GM21528 (cell line): Measurements from ENCODE around the gene FRMD4B.

Experiments
- ATAC-seq: cut with Tn5 transposase; IDR thresholded peaks from one replicate; pipeline ENCODE4 v1.9.1; 2021; ENCODE audit warnings: mild to moderate bottlenecking, moderate library complexity; ENCODE audit not compliant: unreplicated experiment, low FRiP score

FRMD4B gene

DNA sequence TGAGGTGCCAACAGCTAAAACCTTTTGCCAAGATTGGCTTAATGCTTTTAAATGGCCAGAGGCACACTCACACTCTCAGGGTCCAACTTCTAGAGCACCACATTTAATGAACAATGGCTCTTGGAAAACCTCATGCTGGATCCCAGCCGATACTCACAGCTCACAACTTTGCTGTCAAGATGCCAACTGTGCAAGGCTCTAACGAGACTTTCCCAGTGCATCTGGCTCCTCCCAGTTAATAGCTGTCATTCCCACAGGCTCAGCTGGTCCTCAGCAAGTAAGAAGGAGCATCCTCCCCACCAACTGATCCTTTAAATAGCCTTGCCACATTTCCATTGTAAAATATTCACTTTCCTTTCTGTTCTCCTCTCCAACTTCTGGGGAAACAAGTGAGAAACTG is 20.3 kb upstream of the FRMD4B start:
- no peak for ATAC-seq

DNA sequence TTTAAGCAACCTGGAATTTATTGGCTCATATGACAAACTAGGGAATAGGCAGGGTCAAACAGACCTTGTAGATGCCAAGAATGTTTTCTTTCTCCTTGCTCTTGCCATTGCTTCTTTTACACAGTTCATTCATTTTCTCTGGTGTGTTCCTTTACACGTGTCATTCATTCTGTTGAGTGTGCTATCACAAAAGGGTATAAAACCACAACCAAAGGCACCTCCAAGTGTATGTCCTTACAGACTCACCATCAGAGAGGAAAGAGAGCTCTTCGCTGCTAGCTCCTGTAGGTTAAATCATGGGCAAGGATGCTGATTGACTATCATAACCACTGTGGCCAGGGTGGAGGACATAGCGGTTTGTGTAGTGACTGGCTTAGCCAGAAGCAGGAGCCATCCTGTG is 19.2 kb upstream of the FRMD4B start:
- ATAC-seq = no peak

DNA sequence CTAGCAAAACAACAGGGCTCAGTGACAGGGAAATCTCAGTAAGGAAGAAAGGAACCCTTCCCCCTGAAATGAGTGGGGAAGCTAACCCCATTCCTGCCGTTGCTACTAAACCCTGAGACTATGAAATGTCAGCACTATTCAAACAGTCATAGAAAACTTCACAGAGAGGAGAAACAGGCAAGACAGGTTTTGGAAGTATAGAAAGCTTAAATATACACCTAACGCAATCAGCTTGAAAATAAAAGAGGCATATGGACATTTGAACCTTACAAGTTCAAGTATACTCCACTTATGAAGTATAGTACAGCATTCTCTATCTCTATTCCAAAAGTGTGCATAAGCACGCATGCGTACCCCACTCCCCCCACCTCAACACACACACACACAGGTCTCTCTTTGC is 17.6 kb upstream of the FRMD4B start:
- no peak for ATAC-seq

DNA sequence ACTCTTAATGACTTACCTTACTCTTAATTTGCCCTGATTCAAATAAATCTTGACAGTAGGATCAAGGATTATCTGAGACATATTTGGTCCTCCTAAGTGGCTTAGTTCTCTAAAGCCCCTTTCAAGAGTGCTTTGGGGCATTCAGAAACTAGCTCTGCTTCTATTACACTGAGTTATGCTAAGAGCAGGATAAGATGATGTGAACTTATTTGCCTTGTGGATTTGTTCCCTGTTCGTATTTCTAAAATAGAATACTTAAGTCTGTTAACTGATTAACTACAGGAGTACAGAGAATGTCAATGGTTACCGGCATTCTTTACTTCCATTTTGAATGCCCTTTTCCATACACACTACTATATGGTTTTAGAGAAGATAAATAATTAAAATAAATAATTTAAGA is 14.8 kb upstream of the FRMD4B start:
- ATAC-seq = no peak

DNA sequence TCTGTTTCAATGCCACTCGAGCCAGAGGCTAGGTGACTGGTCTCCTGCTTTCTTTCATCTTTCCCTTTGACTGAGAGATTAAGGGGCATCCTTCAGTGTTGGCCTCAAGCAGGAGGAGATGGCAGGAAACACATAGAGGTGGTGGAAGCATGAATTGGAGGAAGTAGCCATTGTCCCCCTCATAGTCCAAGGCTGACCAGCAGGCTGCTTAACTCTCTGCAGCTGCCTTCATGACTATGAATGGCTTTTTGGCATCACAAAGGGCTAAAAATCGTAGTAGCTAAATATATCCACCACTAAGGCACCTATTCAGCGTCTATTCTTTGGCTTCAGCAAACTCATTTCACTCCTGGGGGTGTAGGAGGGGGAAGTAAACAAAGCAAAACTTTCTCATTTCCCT is 7.0 kb upstream of the FRMD4B start:
- no peak for ATAC-seq

GRCh38 chr3:69392415-69392814 is 6.5 kb upstream of the FRMD4B start:
- no peak for ATAC-seq

- no peak for ATAC-seq
Observed at GRCh38 chr3:69391554-69391953, 5.7 kb upstream of the FRMD4B start.

DNA sequence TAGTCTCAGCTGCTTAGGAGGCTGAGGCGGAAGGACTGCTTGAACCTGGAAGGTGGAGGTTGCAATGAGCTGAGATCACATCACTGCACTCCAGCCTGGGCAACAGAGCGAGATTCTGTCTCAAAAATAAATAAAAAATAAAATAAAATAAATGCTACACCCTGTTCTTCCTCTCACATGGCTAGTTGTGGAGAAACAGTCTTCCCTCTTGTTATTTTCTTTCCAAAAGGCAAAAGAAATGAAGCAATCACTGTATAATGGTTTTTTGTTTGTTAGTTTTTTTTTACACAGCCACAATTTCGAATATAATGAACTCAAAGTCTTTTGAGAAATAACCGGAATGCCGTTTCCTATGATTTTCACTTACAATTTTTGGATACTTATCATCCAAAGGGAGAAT is 4.9 kb upstream of the FRMD4B start:
- no peak for ATAC-seq

DNA sequence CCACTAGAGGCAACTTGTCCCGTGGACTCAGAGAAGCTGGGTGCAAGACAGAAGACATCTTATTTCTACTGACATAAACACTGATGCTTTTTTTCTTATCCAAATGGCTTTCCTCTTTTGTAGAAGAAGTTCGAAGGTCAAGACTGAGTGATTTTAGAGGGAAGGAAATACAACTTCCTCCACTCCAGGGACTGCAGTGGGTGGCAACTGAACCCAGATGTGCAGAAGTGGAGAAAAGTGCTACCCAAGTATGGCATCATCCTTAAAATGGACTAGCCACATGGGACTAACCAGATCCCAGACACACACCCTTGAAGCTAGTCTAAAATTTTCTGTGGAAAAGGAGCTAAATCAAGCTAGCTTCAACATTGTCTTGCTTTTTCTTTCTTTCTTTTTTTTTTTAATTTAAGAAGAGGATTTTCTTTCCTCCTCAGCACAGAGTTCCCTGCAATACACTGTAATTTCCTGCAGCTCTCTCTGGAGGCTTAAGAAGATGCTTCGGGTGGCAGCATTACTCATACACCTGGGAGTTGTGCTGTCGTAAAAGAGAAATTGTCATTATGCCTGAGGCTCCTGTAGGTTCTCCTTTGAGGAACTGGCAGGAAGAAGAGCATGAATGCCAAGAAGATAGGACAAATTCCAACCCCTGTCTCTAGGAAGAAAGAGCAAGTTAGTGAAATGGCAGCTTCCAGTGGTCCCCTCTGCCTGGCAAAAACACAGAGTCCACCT is 3.8 kb upstream of the FRMD4B start:
- ATAC-seq = no peak

DNA sequence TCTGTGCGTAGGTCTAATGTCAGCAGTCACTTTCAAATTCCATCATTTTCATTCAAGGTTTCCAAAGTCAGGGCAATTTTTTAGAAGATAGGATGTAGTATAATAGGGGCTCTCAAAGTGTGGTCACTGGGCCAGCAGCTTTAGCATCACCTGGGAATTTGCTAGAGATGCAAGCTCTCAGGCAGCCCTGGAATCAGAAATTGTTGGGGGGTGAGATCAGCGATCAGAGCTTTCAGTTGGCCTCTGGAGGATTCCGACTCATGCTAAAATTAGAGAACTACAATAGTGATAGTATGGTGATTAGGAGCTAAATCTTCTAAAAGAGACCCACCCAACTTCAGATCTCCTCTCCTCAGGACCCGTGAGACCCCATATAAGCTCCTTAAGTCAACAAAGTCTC is 2.4 kb upstream of the FRMD4B start:
- no peak for ATAC-seq

GRCh38 chr3:69386556-69387385 is 883 bp upstream of the FRMD4B start:
- ATAC-seq = no peak

- no peak for ATAC-seq
Observed at GRCh38 chr3:69385123-69385722, 665 bp downstream of the FRMD4B start.

GRCh38 chr3:69384326-69384725 is 1.6 kb downstream of the FRMD4B start:
- ATAC-seq = no peak

GRCh38 chr3:69379661-69380060 is 6.2 kb downstream of the FRMD4B start:
- ATAC-seq = no peak

DNA sequence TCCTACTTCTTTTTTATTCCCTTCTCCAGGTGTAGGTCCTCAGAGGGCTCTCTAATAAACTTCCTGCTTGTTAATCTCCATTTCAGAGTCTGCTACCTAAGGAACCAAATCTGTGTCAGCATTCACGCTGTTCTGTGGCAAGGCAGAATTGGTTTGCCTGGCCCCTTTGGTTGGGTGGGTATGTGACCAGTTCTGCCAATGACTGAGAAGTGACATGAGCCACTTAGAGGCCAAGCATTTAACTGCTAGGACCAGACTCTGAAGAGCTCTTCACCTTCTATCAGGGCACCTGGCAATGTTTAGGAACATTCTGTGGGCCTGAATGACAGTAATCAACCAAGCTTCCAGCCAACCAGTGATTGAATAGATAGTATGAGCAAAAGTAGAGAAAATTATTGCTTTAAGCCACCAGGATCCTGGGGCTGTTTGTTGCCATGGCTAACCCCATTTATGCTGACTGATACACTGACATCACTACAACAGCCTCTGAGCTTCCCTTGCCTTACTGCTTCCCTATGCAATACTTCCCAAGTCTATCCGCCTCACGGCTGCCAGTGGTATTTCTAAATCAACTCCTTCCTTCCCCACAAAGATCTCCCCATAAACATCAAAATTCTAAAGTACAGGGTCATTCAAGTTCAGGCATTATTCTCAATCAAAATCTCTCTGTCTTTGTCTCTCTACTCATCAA is 7.6 kb downstream of the FRMD4B start:
- no peak for ATAC-seq

GRCh38 chr3:69377262-69377661 is 8.6 kb downstream of the FRMD4B start:
- no peak for ATAC-seq

DNA sequence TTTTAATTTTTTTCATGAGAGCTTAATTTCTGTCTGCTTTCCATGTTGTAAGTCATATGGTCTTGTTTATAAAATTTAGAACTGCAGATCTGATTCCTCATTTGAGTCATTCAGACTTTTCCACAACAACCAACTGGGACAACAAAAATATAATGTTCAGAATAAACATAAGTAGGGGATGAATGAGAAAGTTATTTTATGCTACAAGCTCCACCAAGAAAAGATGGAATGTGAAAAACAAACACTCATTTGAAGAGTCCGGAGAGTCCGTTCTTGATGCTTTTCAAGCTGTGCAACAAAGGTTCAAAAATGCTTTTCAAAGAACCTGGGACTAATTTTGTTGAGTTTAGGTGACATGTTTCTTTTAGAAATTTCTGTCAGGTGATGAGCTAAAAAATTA is 9.2 kb downstream of the FRMD4B start:
- no peak for ATAC-seq

GRCh38 chr3:69371816-69372215 is 14.1 kb downstream of the FRMD4B start:
- ATAC-seq = no peak

DNA sequence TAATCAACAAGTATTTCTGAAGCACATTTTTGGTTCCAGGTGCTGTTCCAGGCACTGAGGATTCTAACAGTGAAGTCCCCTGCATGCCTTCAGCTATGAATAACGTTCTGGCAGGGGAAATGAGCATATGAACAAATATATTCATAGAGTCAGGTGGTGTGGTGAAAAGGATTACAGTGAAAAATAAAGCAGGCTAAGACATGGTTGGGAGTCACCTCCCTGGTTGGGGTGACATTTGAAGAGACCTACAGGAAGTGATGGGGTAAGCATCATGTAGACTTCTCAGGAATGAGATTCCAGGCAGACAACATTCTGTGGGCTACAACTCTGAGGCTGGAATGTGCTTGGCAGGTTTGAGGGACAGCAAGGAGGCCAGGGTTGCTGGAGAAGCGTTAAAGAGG is 15.0 kb downstream of the FRMD4B start:
- no peak for ATAC-seq

GRCh38 chr3:69370156-69370883 is 15.6 kb downstream of the FRMD4B start:
- ATAC-seq = no peak
